MM.1S (cell line): Measurements from ENCODE around the gene LTBP1.

Experiments used
- EZH2 ChIP-seq: fragments of 300-600 bp; sonication (generic); optimal IDR thresholded peaks from 2 replicates; pipeline ENCODE3; 2017; ENCODE audit warnings: low read depth, mild to moderate bottlenecking, antibody characterized with exemption, low read length, mixed read lengths
- EZH2phosphoT487 ChIP-seq: fragments of 300-600 bp; sonication (generic); IDR thresholded peaks from 2 replicates; pipeline ENCODE4 v1.6.1; 2018; ENCODE audit warnings: antibody characterized with exemption, low read length
- TF ChIP-seq, protein P1 (sequence below): fragments of 300-600 bp; sonication (generic); IDR thresholded peaks from 2 replicates; pipeline ENCODE4 v1.5.1; 2016; ENCODE audit warnings: antibody characterized with exemption, low read length, mixed read lengths

DNA sequence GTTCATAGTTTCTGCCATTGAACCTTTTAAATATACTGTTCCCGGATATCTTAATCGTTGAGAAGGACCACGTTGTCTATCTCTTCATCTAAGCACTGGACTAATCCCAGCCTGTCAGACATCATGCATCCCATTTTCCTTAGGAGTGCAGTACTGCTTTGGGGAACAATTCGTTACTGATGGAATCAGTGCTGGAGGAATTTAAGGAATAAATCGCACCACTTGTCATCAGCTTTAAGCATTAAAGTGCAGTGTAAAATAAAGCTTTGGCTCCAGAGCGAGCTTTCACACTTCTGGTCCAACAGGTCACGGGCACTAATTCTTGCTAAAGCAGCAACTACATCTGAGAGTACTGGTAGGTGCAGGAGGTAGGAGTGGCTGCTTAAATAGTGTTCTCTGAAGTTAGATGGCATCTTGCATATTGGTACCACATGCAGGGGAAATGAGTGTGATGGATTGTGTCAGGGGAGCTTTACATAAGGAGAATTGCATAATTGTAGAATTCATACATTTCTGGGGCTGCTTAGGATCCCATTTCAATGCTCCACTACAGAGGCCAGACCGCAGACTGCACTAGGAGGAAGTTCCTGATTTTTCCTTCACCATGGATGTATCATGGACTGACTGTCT is 424.0 kb downstream of the LTBP1 start:
- TF ChIP-seq, protein P1, sequence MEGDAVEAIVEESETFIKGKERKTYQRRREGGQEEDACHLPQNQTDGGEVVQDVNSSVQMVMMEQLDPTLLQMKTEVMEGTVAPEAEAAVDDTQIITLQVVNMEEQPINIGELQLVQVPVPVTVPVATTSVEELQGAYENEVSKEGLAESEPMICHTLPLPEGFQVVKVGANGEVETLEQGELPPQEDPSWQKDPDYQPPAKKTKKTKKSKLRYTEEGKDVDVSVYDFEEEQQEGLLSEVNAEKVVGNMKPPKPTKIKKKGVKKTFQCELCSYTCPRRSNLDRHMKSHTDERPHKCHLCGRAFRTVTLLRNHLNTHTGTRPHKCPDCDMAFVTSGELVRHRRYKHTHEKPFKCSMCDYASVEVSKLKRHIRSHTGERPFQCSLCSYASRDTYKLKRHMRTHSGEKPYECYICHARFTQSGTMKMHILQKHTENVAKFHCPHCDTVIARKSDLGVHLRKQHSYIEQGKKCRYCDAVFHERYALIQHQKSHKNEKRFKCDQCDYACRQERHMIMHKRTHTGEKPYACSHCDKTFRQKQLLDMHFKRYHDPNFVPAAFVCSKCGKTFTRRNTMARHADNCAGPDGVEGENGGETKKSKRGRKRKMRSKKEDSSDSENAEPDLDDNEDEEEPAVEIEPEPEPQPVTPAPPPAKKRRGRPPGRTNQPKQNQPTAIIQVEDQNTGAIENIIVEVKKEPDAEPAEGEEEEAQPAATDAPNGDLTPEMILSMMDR: no peak
- no peak for TF ChIP-seq EZH2
- TF ChIP-seq EZH2phosphoT487: no peak
